ENCODE data around the gene THADA. TPM values are rescaled to one million over a fixed set of nuclear protein-coding genes. Genes with fewer than 3 reads are reported as not detected.
"Not testable (repeated sequence)": the region's sequence is repeated elsewhere in the genome, so short reads cannot be mapped to it uniquely, and the experiment has no call there.

THADA gene
- total RNA-seq, 1 donor from 2014 or later: 50.6 TPM

DNA sequence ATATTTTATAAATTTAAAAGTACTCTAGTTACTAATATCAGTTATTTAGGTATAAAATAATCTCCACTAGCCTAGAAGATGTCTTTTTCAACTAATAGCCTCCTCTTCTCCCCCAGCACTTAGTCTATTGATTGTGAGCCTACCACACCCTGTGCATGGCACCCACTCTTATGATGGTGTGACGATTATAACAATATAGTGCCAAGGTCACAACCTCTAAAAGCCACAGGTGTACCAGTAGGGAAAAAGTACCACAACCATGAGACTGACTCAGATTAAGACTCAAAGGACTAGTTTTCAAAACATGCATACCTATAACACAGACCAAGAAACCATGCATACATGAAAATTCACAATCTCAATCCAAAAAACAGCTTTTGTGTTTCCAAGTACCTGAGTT is 27.6 kb downstream of the THADA start:
- H3K36me3 ChIP-seq (ENCODE audit: control insufficient read depth in 3 of 3, insufficient read depth in 3 of 3, low read length in 3 of 3): peaks cover 16 to 33% (median 30%) of the 10 kb centered on the region in 3 donors
- no peaks in the 10 kb centered on the region for H3K4me1 ChIP-seq (ENCODE audit: control insufficient read depth in 3 of 3, insufficient read depth in 3 of 3, low read length in 3 of 3)
- no peaks in the 10 kb centered on the region for H3K27me3 ChIP-seq (ENCODE audit: control insufficient read depth in 3 of 3, insufficient read depth in 3 of 3, low read length in 3 of 3)
- no peak overlapping the region for H3K27ac ChIP-seq (ENCODE audit: low read depth, low read length)
- H3K9me3 ChIP-seq (ENCODE audit: control insufficient read depth in 3 of 3, low read length in 3 of 3): no peaks in the 10 kb centered on the region
- H3K4me3 ChIP-seq (ENCODE audit: low read length in 3 of 3): no peak overlapping the region
- no peak overlapping the region for H3K9ac ChIP-seq (ENCODE audit: low read depth in 1 of 3, low read length in 3 of 3)

DNA sequence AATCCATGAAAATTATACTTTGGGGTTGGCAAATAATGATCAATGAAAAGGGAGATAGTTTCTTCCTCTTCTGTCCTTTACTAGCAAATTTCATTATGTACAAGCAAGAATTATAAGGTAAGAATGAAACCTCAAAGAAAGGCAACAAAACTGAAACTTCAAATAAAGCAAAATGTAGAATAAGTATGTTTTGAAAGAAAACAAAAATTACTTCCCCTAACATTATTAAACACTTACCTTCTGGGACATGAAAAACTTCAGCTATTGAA is 29.4 kb downstream of the THADA start:
- no peak overlapping the region for H3K4me3 ChIP-seq (ENCODE audit: low read length in 3 of 3)
- peaks cover 13 to 17% (median 15%) of the 10 kb centered on the region in 3 donors for H3K36me3 ChIP-seq (ENCODE audit: control insufficient read depth in 3 of 3, insufficient read depth in 3 of 3, low read length in 3 of 3)
- no peak overlapping the region for H3K9ac ChIP-seq (ENCODE audit: low read depth in 1 of 3, low read length in 3 of 3)
- H3K9me3 ChIP-seq (ENCODE audit: control insufficient read depth in 3 of 3, low read length in 3 of 3): no peaks in the 10 kb centered on the region
- H3K27ac ChIP-seq (ENCODE audit: low read depth, low read length): no peak overlapping the region
- no peaks in the 10 kb centered on the region for H3K4me1 ChIP-seq (ENCODE audit: control insufficient read depth in 3 of 3, insufficient read depth in 3 of 3, low read length in 3 of 3)
- H3K27me3 ChIP-seq (ENCODE audit: control insufficient read depth in 3 of 3, insufficient read depth in 3 of 3, low read length in 3 of 3): no peaks in the 10 kb centered on the region

DNA sequence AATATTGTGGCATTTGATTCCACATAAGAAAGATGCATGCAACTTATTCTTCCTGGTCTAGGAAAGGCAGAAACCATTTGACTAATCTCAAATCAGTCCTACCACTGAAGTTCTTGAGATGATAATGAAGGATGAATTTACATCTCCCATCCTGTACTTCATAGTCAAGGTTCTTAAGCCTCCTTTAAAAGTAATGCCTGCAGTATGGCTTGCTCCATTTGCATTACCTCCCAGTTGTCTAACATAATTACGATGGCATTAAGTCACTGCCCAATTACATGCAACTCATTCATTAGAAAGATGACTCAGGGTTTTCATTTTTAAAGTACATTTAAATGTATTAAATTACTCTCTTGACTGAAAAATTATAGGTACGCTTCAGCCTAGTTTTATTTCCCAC is 32.2 kb downstream of the THADA start:
- Histone ChIP-seq H3K36me3 (ENCODE audit: control insufficient read depth in 3 of 3, insufficient read depth in 3 of 3, low read length in 3 of 3) (peaks cover 7 to 14% (median 13%) of the 10 kb centered on the region in 3 donors), H3K4me1 (ENCODE audit: control insufficient read depth in 3 of 3, insufficient read depth in 3 of 3, low read length in 3 of 3) (no peaks in the 10 kb centered on the region), H3K9ac (ENCODE audit: low read depth in 1 of 3, low read length in 3 of 3) (no peak overlapping the region), H3K4me3 (ENCODE audit: low read length in 3 of 3) (no peak overlapping the region), H3K27ac (ENCODE audit: low read depth, low read length) (no peak overlapping the region), H3K27me3 (ENCODE audit: control insufficient read depth in 3 of 3, insufficient read depth in 3 of 3, low read length in 3 of 3) (no peaks in the 10 kb centered on the region), H3K9me3 (ENCODE audit: control insufficient read depth in 3 of 3, low read length in 3 of 3) (no peaks in the 10 kb centered on the region)

DNA sequence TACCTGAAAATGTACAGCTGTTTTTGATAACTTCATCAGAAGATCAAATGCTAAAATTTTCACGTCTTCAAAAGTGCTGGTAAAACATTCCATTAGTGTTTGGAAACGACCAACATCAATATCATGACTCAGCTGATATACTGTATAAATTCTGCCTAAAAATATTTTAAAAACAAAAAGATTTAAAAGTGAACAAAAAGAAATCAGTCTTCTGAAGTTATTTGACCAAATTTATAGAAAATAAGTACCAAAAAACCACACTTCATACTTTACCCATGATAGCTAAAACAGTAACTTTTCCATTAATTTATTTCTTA is 35.6 kb downstream of the THADA start:
- peaks cover 11 to 18% (median 18%) of the 10 kb centered on the region in 3 donors for H3K36me3 ChIP-seq (ENCODE audit: control insufficient read depth in 3 of 3, insufficient read depth in 3 of 3, low read length in 3 of 3)
- H3K9me3 ChIP-seq (ENCODE audit: control insufficient read depth in 3 of 3, low read length in 3 of 3): no peaks in the 10 kb centered on the region
- no peak overlapping the region for H3K9ac ChIP-seq (ENCODE audit: low read depth in 1 of 3, low read length in 3 of 3)
- H3K4me1 ChIP-seq (ENCODE audit: control insufficient read depth in 3 of 3, insufficient read depth in 3 of 3, low read length in 3 of 3): no peaks in the 10 kb centered on the region
- H3K27ac ChIP-seq (ENCODE audit: low read depth, low read length): no peak overlapping the region
- H3K27me3 ChIP-seq (ENCODE audit: control insufficient read depth in 3 of 3, insufficient read depth in 3 of 3, low read length in 3 of 3): no peaks in the 10 kb centered on the region
- H3K4me3 ChIP-seq (ENCODE audit: low read length in 3 of 3): no peak overlapping the region

DNA sequence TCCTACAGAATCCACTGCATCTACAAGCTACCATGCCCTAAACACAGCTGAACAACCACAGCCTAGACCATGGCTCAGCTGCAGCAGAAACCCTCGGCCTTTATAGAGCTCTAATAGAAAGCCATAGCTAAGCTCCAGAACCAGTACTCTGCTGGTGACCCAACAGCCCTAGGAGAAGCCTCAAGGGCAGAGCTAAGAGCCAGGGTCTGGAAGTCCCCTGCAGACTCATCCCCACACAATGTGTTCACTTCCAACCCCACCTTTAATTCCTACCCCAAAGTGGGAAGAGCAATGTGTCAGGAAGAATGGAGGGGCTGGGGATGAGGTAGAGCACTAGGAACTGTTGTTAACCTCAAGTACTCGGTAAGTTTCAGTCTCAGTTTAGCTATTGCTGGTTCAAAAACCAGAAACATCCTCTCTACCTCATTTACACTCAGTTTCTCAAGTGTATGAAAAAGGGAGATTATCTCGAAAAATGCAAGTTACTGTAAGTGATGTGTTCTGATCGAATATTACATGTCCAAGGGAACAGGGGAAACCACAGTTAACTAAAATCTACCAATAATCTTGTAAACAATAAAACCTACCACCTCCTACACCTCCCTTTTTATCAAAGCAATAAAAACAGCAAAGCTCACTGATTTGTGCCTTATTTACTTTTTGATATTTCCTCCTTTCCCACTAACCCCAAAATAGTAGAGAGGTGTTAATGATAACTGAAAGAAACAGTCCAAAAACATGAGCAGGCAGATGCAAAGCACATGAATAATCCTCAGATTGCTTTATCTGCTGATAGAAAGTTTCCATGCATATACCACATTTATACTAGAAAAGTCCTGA is 36.2 kb downstream of the THADA start:
- no peak overlapping the region for H3K9ac ChIP-seq (ENCODE audit: low read depth in 1 of 3, low read length in 3 of 3)
- H3K27ac ChIP-seq (ENCODE audit: low read depth, low read length): no peak overlapping the region
- peaks cover 11 to 18% (median 17%) of the 10 kb centered on the region in 3 donors for H3K36me3 ChIP-seq (ENCODE audit: control insufficient read depth in 3 of 3, insufficient read depth in 3 of 3, low read length in 3 of 3)
- no peaks in the 10 kb centered on the region for H3K27me3 ChIP-seq (ENCODE audit: control insufficient read depth in 3 of 3, insufficient read depth in 3 of 3, low read length in 3 of 3)
- no peaks in the 10 kb centered on the region for H3K4me1 ChIP-seq (ENCODE audit: control insufficient read depth in 3 of 3, insufficient read depth in 3 of 3, low read length in 3 of 3)
- H3K9me3 ChIP-seq (ENCODE audit: control insufficient read depth in 3 of 3, low read length in 3 of 3): no peaks in the 10 kb centered on the region
- no peak overlapping the region for H3K4me3 ChIP-seq (ENCODE audit: low read length in 3 of 3)

DNA sequence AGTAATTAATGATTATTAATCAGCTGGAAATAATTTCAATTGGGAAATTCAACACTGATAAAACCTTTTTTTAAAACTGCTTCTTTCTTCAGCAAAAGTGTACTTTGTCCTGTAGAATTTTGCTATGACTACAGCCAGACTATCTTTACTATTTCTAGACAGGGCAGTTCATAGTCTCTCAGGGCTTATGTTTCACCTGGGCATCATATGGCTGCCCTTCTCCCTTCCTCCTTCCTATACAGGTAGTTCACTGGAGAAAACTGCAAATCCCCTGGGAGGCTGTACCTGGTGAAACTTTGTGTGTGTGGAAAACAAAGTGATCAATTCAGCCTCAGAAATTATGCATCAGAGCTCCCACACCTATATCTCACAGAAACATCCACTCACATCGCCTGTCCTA is 38.6 kb downstream of the THADA start:
- Histone ChIP-seq H3K9me3 (ENCODE audit: control insufficient read depth in 3 of 3, low read length in 3 of 3) (no peaks in the 10 kb centered on the region), H3K27me3 (ENCODE audit: control insufficient read depth in 3 of 3, insufficient read depth in 3 of 3, low read length in 3 of 3) (no peaks in the 10 kb centered on the region), H3K27ac (ENCODE audit: low read depth, low read length) (no peak overlapping the region), H3K4me1 (ENCODE audit: control insufficient read depth in 3 of 3, insufficient read depth in 3 of 3, low read length in 3 of 3) (no peaks in the 10 kb centered on the region), H3K4me3 (ENCODE audit: low read length in 3 of 3) (no peak overlapping the region), H3K9ac (ENCODE audit: low read depth in 1 of 3, low read length in 3 of 3) (no peak overlapping the region), H3K36me3 (ENCODE audit: control insufficient read depth in 3 of 3, insufficient read depth in 3 of 3, low read length in 3 of 3) (peaks cover 8 to 20% (median 12%) of the 10 kb centered on the region in 3 donors)

DNA sequence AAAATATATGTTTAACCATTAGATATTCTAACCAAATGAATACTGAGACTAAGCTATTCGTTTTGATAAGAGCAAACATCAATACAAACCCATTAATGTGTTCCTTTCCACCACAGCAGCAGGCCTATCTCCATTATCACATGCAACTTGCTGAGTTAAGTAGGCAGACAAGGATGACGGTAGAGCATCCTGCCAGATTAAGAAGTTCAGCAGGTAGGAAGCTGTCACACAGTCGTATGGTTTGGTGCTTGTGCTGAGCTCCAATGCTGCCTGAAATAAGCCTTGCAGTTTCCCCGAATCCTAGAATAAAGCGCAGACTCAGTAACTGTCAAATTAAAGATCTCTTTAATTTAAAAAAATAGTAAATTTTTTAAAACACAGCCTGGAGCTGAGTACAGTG is 39.6 kb downstream of the THADA start:
- no peak overlapping the region for H3K27ac ChIP-seq (ENCODE audit: low read depth, low read length)
- no peak overlapping the region for H3K4me3 ChIP-seq (ENCODE audit: low read length in 3 of 3)
- no peak overlapping the region for H3K9ac ChIP-seq (ENCODE audit: low read depth in 1 of 3, low read length in 3 of 3)
- H3K36me3 ChIP-seq (ENCODE audit: control insufficient read depth in 3 of 3, insufficient read depth in 3 of 3, low read length in 3 of 3): peaks cover 8 to 18% (median 14%) of the 10 kb centered on the region in 3 donors
- no peaks in the 10 kb centered on the region for H3K4me1 ChIP-seq (ENCODE audit: control insufficient read depth in 3 of 3, insufficient read depth in 3 of 3, low read length in 3 of 3)
- no peaks in the 10 kb centered on the region for H3K9me3 ChIP-seq (ENCODE audit: control insufficient read depth in 3 of 3, low read length in 3 of 3)
- no peaks in the 10 kb centered on the region for H3K27me3 ChIP-seq (ENCODE audit: control insufficient read depth in 3 of 3, insufficient read depth in 3 of 3, low read length in 3 of 3)

DNA sequence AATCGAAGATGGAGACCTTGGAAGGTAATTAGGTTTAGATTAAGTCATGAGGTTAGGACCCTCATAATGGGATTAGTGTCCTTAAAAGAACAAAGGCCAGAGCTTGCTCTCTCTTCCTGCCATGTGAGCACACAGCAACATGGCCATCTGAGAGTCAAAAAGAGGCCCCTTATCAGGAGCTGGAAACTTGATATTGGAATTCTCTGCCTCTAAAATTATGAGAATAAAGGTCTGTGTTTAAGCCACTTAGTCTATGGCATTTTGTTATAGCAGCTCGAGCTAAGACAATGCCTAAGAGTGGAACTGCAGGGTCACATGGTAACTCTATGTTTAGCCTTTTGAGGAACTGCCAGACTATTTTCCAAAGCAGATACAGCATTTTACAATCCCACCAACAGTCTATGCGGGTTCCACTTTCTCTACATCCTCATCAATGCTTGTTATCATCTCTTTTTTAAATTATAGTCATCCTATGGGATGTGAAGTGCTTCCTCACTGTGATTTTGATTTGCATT is 42.4 kb downstream of the THADA start:
- no peaks in the 10 kb centered on the region for H3K4me1 ChIP-seq (ENCODE audit: control insufficient read depth in 3 of 3, insufficient read depth in 3 of 3, low read length in 3 of 3)
- H3K9me3 ChIP-seq (ENCODE audit: control insufficient read depth in 3 of 3, low read length in 3 of 3): no peaks in the 10 kb centered on the region
- no peak overlapping the region for H3K9ac ChIP-seq (ENCODE audit: low read depth in 1 of 3, low read length in 3 of 3)
- no peak overlapping the region for H3K4me3 ChIP-seq (ENCODE audit: low read length in 3 of 3)
- no peak overlapping the region for H3K27ac ChIP-seq (ENCODE audit: low read depth, low read length)
- H3K27me3 ChIP-seq (ENCODE audit: control insufficient read depth in 3 of 3, insufficient read depth in 3 of 3, low read length in 3 of 3): no peaks in the 10 kb centered on the region
- peaks cover 4 to 11% (median 7%) of the 10 kb centered on the region in 3 donors for H3K36me3 ChIP-seq (ENCODE audit: control insufficient read depth in 3 of 3, insufficient read depth in 3 of 3, low read length in 3 of 3)

DNA sequence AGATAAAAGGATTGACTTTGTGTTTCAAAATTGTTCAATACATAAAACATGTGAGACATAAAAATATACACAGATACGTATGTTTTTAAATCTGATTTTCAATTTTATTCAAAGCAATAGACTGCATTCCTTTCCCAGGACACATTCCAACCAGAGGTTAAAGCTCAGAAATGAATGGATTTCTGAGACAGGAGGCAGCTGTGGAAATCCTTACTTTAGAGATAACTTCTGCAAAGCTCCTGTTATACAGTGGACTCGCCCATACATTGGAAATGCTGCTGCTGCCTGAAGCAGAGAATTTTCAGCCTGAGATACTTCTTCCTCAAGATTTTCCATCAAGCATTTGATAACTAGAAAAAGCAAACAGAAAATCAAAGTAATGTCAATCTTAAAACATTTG is 43.8 kb downstream of the THADA start:
- no peak overlapping the region for H3K27ac ChIP-seq (ENCODE audit: low read depth, low read length)

DNA sequence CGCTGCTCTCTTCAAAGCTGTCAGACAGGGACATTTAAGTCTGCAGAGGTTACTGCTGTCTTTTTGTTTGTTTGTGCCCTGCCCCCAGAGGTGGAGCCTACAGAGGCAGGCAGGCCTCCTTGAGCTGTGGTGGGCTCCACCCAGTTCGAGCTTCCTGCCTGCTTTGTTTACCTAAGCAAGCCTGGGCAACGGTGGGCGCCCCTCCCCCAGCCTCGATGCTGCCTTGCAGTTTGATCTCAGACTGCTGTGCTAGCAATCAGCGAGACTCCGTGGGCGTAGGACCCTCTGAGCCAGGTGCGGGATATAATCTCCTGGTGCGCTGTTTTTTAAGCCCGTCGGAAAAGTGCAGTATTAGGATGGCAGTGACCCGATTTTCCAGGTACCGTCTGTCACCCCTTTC is 47.5 kb downstream of the THADA start:
- H3K4me1 ChIP-seq (ENCODE audit: control insufficient read depth in 3 of 3, insufficient read depth in 3 of 3, low read length in 3 of 3); H3K9ac ChIP-seq (ENCODE audit: low read depth in 1 of 3, low read length in 3 of 3); H3K27ac ChIP-seq (ENCODE audit: low read depth, low read length); H3K27me3 ChIP-seq (ENCODE audit: control insufficient read depth in 3 of 3, insufficient read depth in 3 of 3, low read length in 3 of 3); H3K9me3 ChIP-seq (ENCODE audit: control insufficient read depth in 3 of 3, low read length in 3 of 3); H3K4me3 ChIP-seq (ENCODE audit: low read length in 3 of 3); H3K36me3 ChIP-seq (ENCODE audit: control insufficient read depth in 3 of 3, insufficient read depth in 3 of 3, low read length in 3 of 3): not testable (repeated sequence)

More for the DNA sequence above, 43.8 kb downstream of the THADA start:
- H3K36me3 ChIP-seq (ENCODE audit: control insufficient read depth in 3 of 3, insufficient read depth in 3 of 3, low read length in 3 of 3): peaks cover 4 to 9% (median 5%) of the 10 kb centered on the region in 3 donors
- no peaks in the 10 kb centered on the region for H3K4me1 ChIP-seq (ENCODE audit: control insufficient read depth in 3 of 3, insufficient read depth in 3 of 3, low read length in 3 of 3)
- H3K4me3 ChIP-seq (ENCODE audit: low read length in 3 of 3): no peak overlapping the region
- H3K9ac ChIP-seq (ENCODE audit: low read depth in 1 of 3, low read length in 3 of 3): no peak overlapping the region
- no peaks in the 10 kb centered on the region for H3K9me3 ChIP-seq (ENCODE audit: control insufficient read depth in 3 of 3, low read length in 3 of 3)
- H3K27me3 ChIP-seq (ENCODE audit: control insufficient read depth in 3 of 3, insufficient read depth in 3 of 3, low read length in 3 of 3): no peaks in the 10 kb centered on the region

Measured in skeletal muscle tissue (tissue), 4 donors.